Esophagus (tissue), 2 donors: ENCODE measurements around the gene SQOR. TPM values are rescaled to one million over a fixed set of nuclear protein-coding genes. Genes with fewer than 3 reads are reported as not detected.

ENCODE experiments used
- H3K27ac ChIP-seq, 2 donors: one replicate each; pipeline ENCODE4 v1.5.1; 2013; ENCODE audit warnings: low read depth in 2 of 2, mild to moderate bottlenecking in 2 of 2, inconsistent platforms in 1 of 2, low read length in 1 of 2, moderate library complexity in 1 of 2
- H3K27me3 ChIP-seq, 2 donors: one replicate each; pipeline ENCODE4 v1.6.1; 2013; ENCODE audit warnings: low read length in 2 of 2, control low read depth in 1 of 2, mild to moderate bottlenecking in 1 of 2; ENCODE audit not compliant: insufficient read depth in 2 of 2, control insufficient read depth in 1 of 2
- H3K36me3 ChIP-seq, 2 donors: one replicate each; pipeline ENCODE4 v1.6.1; 2013; ENCODE audit warnings: low read length in 1 of 2; ENCODE audit not compliant: control insufficient read depth in 2 of 2, insufficient read depth in 2 of 2
- H3K4me1 ChIP-seq, 2 donors: one replicate each; pipeline ENCODE4 v1.6.1; 2013; ENCODE audit warnings: low read length in 1 of 2; ENCODE audit not compliant: control insufficient read depth in 2 of 2, insufficient read depth in 2 of 2
- H3K4me3 ChIP-seq, 2 donors: one replicate each; pipeline ENCODE4 v1.5.1; 2013; ENCODE audit warnings: low read length in 2 of 2, mild to moderate bottlenecking in 2 of 2, low read depth in 1 of 2, moderate library complexity in 1 of 2
- H3K9me3 ChIP-seq, 2 donors: one replicate each; pipeline ENCODE4 v1.6.1; 2013; ENCODE audit warnings: mild to moderate bottlenecking in 2 of 2, low read depth in 1 of 2, low read length in 1 of 2, moderate library complexity in 1 of 2; ENCODE audit not compliant: control insufficient read depth in 2 of 2, insufficient read depth in 1 of 2
- WGBS, 2 donors: extraction: QIAGEN DNeasy Blood & Tissue Kit; methylation state at CpG; one replicate each; pipeline ENCODE4 v1.1.7; 2013; 5-methylcytosine and 5-hydroxymethylcytosine counted together
- polyA plus RNA-seq, 2 donors: library from polyadenylated mRNA; stranded (reverse); fragments of 200-250 nt; gene quantifications; one replicate each; pipeline ENCODE4 v1.2.3, GENCODE V29; 2013
- donor health status: healthy with polysubstance abuse.
- donor health status: Bipolar disorder and iron deficiency.

Gene SQOR
- polyA plus RNA-seq, 2 donors = 75.6 to 88.4 TPM

GRCh38 chr15:45701108-45701507 is 66.3 kb downstream of the SQOR start:
- H3K36me3 ChIP-seq = no peaks in the 10 kb centered on the region
- WGBS, 2 donors = 87% methylated on average over 3 of the region's 3 CpGs
- no peak overlapping the region for H3K27ac ChIP-seq
- H3K27me3 ChIP-seq = no peaks in the 10 kb centered on the region
- H3K4me3 ChIP-seq = no peak overlapping the region
- H3K4me1 ChIP-seq = peaks cover 3 to 6% of the 10 kb centered on the region in 2 donors
- H3K9me3 ChIP-seq = no peaks in the 10 kb centered on the region

- no peaks in the 10 kb centered on the region for H3K36me3 ChIP-seq
- H3K27me3 ChIP-seq = no peaks in the 10 kb centered on the region
- no peak overlapping the region for H3K4me3 ChIP-seq
- peaks cover 3 to 6% of the 10 kb centered on the region in 2 donors for H3K4me1 ChIP-seq
- H3K9me3 ChIP-seq = no peaks in the 10 kb centered on the region
- H3K27ac ChIP-seq = no peak overlapping the region
- WGBS, 2 donors = 68 to 72% methylated on average over 3 of the region's 3 CpGs
Observed at GRCh38 chr15:45702041-45702440, 67.2 kb downstream of the SQOR start.

GRCh38 chr15:45703670-45704328 is 69.0 kb downstream of the SQOR start:
- peak overlapping the region; percentile 40 to 67 for H3K4me3 ChIP-seq
- peaks cover 3 to 6% of the 10 kb centered on the region in 2 donors for H3K4me1 ChIP-seq
- no peak overlapping the region for H3K27ac ChIP-seq
- H3K36me3 ChIP-seq = no peaks in the 10 kb centered on the region
- WGBS, 2 donors = 53 to 55% methylated on average over 13 of the region's 13 CpGs
- no peaks in the 10 kb centered on the region for H3K9me3 ChIP-seq
- H3K27me3 ChIP-seq = no peaks in the 10 kb centered on the region

GRCh38 chr15:45704329-45705249 is 69.8 kb downstream of the SQOR start:
- 8 to 9% methylated on average over 66 to 67 of the region's 67 CpGs for WGBS, 2 donors
- H3K9me3 ChIP-seq = no peaks in the 10 kb centered on the region
- H3K36me3 ChIP-seq = no peaks in the 10 kb centered on the region
- peaks cover 3 to 6% of the 10 kb centered on the region in 2 donors for H3K4me1 ChIP-seq
- no peak overlapping the region for H3K27ac ChIP-seq
- H3K4me3 ChIP-seq = peak overlapping the region; percentile 40 to 67
- H3K27me3 ChIP-seq = no peaks in the 10 kb centered on the region

- H3K4me1 ChIP-seq = peaks cover 3 to 6% of the 10 kb centered on the region in 2 donors
- no peaks in the 10 kb centered on the region for H3K36me3 ChIP-seq
- peak overlapping the region; percentile 40 to 67 for H3K4me3 ChIP-seq
- no peaks in the 10 kb centered on the region for H3K9me3 ChIP-seq
- no peaks in the 10 kb centered on the region for H3K27me3 ChIP-seq
- 2% methylated on average over 15 of the region's 15 CpGs for WGBS, 2 donors
- H3K27ac ChIP-seq = no peak overlapping the region
Observed at GRCh38 chr15:45705510-45706473, 71.0 kb downstream of the SQOR start.

GRCh38 chr15:45710657-45711056 is 75.8 kb downstream of the SQOR start:
- 36 to 40% methylated on average over 6 of the region's 6 CpGs for WGBS, 2 donors
- Histone ChIP-seq H3K4me3 (no peak overlapping the region), H3K27me3 (no peaks in the 10 kb centered on the region), H3K27ac (no peak overlapping the region), H3K36me3 (no peaks in the 10 kb centered on the region), H3K9me3 (no peaks in the 10 kb centered on the region), H3K4me1 (no peaks in the 10 kb centered on the region)

GRCh38 chr15:45714590-45715488 is 80.0 kb downstream of the SQOR start:
- 38 to 39% methylated on average over 24 of the region's 24 CpGs for WGBS, 2 donors
- Histone ChIP-seq H3K9me3 (no peaks in the 10 kb centered on the region), H3K27ac (no peak overlapping the region), H3K4me3 (no peak overlapping the region), H3K36me3 (no peaks in the 10 kb centered on the region), H3K4me1 (no peaks in the 10 kb centered on the region), H3K27me3 (no peaks in the 10 kb centered on the region)

GRCh38 chr15:45715528-45715927 is 80.7 kb downstream of the SQOR start:
- Histone ChIP-seq H3K27me3 (no peaks in the 10 kb centered on the region), H3K4me1 (no peaks in the 10 kb centered on the region), H3K4me3 (no peak overlapping the region), H3K36me3 (no peaks in the 10 kb centered on the region), H3K9me3 (no peaks in the 10 kb centered on the region), H3K27ac (no peak overlapping the region)
- 74 to 86% methylated on average over 1 of the region's 1 CpG for WGBS, 2 donors
